Right hindlimb (tissue), 1 donor: ENCODE data around the gene C14orf180.
"Not testable (repeated sequence)": the region's sequence is repeated elsewhere in the genome, so short reads cannot be mapped to it uniquely, and the experiment has no call there.

Experiments used
- DNase-seq: peaks from one replicate; pipeline ENCODE4 v3.0.0-alpha.2; 2018

Gene C14orf180

GRCh38 chr14:104562606-104563005 is 17.0 kb upstream of the C14orf180 start:
- DNase-seq: no peak

DNA sequence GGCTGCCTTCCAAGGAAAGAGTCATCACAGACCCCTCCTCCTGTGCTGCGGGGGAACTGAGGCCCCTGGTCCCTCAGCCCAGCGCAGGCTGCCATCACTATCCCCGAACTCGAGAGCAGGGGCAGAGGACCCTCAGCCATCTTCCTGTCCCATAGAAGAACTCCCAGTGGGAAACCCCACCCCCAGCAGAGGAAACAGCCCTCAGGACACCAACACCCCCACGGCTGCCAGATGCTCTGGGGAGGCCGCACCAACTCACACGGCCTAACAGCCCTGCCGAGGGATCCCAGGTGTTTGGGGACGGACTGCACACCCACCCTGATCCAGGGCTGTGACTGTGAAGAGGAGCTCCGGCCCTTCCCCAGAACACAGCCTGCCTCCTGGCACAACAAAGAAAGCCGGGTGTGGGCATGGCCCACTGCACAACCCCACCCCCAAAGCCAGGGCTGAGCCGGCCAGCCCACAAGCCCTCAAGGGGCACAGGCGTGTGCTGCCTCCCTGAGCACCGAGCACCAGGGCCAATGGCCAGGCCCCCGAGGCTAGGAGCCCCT is 16.3 kb upstream of the C14orf180 start:
- no peak for DNase-seq

GRCh38 chr14:104563742-104564615 is 15.6 kb upstream of the C14orf180 start:
- DNase-seq: peak; percentile 85

- DNase-seq: no peak
These were observed 14.6 kb upstream of the C14orf180 start for GRCh38 chr14:104564744-104565679.

DNA sequence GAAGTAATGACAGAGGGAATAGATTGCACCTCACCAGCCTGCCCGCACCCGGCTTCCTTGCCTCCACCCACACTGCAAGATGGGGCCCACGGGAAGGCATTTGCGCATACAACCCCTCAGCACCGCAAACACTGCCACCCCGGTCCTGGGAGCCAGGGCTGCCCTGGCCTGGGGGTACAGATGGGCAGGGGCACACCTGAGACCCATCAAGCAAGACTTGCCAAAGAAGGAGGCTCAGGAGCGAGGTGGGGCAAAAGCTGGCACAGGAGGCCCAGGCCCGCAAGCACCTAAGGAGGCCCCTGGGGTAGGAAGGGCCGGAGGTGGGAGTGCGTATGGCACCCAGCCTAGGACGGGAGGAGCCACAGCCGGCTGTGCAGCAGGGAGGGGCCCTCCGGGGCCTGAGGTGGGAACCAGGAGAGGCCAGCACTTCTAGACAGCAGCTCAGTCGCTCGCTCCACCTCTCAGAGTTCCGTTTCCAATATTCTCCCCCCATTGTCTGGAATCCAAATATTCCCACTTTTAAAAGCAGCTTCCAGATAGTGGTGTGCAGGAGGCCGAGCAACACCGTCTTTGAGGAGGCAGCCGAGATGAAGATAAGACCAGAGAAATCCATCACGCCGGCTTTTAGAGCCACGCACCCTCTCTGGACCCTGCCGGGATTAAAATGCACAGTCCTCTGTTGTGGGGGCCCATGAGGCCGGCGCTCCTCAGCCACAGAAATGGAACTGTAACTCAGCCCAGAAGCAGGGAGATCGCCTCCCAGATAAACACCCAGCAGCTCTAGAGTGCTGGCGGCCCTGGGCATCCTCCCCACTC is 12.2 kb upstream of the C14orf180 start:
- no peak for DNase-seq

- DNase-seq: no peak
These were observed 11.7 kb upstream of the C14orf180 start for GRCh38 chr14:104567957-104568225.

- no peak for DNase-seq
These were observed 10.9 kb upstream of the C14orf180 start for GRCh38 chr14:104568620-104569019.

DNA sequence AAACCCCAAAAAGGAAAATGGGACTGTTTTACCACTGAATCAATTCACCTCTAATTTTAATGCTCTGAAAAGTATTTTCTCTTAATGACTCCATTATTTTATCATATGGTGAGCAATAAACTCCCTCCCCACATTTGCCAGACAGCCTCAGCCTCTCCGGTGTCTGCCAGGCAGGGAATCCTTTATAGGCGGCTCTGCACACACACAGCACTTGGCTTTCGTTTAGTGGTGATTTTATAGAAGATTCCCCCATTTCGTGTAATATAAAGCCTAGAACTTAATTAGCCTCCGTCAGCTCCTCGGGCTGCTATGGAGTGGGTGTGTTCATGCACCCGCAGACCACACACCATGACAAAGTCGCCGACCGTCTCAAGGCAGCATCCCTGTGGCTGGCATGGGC is 10.1 kb upstream of the C14orf180 start:
- no peak for DNase-seq

DNA sequence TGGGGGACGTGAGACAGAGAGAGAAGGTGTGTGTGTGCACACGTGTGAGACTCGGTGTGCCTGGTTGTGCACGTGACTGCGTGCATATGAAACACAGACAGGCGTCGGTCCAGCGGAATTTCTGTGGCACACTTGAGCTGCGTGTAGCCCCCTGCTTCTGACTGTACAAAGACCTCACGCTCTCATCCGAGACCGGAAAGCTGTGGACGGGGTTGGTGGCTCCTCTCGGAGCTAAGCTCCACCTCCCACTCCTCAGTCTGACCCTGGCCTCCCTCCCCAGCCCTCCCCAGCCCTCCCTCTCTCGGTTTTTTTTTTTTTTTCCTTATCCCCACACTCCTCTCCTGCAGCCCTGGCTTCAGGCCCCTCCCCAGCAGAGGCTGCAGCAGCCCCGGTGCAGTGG is 8.3 kb upstream of the C14orf180 start:
- DNase-seq: no peak

- no peak for DNase-seq
These were observed 7.4 kb upstream of the C14orf180 start for GRCh38 chr14:104572024-104572626.

- DNase-seq: no peak
These were observed 6.9 kb upstream of the C14orf180 start for GRCh38 chr14:104572668-104573067.

DNA sequence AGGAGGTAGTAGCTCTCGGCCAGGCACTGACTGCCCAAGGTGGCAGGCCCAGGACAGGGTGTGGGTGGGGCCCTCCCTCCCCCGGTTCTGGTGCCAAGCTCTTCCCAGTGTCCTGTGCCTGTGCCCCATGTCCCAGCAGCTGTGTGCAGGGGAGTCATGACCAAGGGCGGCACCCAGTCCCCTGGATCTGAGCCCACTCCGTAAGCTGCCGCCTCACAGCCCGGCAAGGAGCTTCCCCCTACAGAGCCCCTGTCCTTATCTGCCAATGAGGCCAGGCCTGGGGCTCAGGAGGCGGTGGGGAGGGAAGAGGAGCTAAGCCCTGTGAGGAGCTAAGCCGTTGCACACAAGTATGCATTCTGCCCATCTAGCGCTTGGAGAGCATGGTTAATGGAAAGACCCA is 5.6 kb upstream of the C14orf180 start:
- peak; percentile 54 for DNase-seq

GRCh38 chr14:104574536-104574935 is 5.0 kb upstream of the C14orf180 start:
- DNase-seq: no peak

DNA sequence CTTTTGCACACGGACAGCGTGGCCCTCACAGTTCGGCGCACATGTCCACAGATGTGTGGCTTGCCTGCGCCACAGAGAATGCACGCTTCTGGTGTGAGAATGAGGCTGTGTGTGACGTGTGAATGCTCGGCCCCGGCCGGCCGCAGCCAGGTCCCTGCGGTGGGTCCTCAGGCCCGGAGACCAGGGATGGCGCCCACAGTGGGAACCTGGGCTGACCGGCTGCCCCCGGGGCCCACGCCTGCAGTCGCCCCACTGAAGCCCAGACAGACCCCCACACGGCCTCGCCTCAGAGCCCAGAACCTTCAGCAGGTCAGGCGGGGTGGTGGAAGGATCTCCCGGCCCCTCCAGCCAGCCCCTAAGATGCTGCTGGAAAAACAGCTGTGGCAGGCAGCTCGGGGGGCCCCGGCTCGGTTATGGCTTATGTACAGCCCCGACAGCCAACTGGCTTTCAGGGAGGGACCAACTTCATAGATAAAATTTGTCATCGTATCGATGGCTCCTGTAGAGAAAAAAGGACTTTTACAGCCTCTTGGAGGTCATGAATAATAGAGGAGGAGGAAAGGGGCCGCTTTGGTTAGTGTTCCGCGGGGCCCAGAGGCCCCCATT is 4.5 kb upstream of the C14orf180 start:
- no peak for DNase-seq

DNA sequence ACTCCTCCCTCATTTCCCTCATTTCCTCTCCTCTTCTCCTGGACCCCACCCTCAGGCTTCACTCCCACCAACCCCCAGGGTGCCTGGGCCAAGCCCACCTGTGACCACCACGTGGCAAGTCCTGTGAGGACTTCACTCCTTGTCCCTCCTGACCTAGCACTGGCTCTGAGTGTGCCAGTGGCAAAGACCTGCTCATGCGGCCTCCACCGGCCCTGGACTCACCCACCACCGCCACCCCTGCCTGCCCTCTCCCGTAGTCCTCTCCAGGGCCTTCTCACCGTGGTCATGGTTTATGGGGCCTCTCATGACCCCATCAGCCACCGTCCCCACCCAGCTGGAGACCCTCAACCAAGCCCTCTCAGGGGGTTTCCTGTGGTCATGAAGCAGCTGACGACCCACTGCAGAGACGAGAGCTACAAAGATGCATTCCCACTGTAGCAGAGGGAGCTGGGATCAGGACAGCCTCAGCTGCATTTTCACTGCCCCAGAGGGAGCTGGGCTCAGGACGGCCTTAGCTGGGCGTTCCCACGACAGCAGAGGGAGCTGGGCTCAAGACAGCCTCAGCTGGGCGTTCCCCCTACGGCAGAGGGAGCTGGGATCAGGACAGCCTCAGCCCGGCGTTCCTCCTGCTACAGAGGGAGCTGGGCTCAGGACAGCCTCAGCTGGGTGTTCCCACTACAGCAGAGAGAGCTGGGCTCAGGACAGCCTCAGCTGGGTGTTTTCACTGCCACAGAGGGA is 3.2 kb upstream of the C14orf180 start:
- peak; percentile 45 for DNase-seq

GRCh38 chr14:104576970-104577332 is 2.6 kb upstream of the C14orf180 start:
- no peak for DNase-seq

GRCh38 chr14:104577426-104577825 is 2.1 kb upstream of the C14orf180 start:
- DNase-seq: no peak

DNA sequence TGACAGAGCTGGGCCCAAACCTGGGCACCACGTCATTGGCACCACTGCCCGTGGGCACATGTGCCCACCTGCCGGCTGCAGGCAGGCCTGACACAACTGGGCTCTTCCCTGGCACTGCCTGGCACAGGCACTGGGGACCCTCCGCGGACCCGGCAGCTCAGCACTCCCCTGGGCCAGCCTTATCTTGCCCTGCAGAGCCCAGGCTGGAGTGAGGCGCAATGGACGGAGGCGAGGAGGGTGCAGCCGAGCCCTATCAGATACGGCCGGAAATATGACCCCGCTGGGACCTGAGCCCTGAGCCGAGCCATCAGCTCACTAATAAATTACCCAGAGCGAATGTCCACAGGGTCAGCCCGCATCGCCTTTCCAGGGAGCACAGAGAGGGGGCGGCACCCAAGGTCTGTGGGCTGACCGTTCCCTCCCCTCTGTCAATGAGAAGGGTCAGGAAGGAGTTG is 1.7 kb upstream of the C14orf180 start:
- DNase-seq: no peak

GRCh38 chr14:104578321-104578720 is 1.2 kb upstream of the C14orf180 start:
- no peak for DNase-seq

GRCh38 chr14:104579939-104580338 is 375 bp downstream of the C14orf180 start:
- not testable (repeated sequence) for DNase-seq

GRCh38 chr14:104580961-104581360 is 1.4 kb downstream of the C14orf180 start:
- DNase-seq: peak; percentile 66
